DMS53 treated with DMSO at 0.1 percent for 48 hours (cell line): ENCODE results near the gene PCDHGA9.
"Not testable (repeated sequence)": the region's sequence is repeated elsewhere in the genome, so short reads cannot be mapped to it uniquely, and the experiment has no call there.

Source experiments
- DNase-seq: peaks from one replicate; lab custom pipeline; 2025; ENCODE audit not compliant: unreplicated experiment; lab: John Stamatoyannopoulos, UW

PCDHGA9 gene

DNA sequence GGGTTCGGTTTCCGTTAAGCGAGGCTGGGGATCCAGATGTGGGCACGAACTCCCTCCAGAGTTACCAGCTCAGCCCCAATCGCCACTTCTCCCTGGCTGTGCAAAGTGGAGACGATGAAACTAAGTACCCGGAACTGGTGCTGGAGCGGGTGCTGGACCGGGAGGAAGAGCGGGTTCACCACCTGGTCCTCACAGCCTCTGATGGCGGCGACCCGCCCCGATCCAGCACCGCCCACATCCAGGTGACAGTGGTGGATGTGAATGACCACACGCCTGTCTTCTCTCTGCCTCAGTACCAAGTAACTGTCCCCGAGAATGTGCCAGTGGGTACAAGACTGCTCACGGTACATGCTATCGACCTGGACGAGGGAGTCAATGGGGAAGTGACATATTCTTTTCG, 19.2 kb upstream of the PCDHGA9 start:
- DNase-seq, result no peak

DNA sequence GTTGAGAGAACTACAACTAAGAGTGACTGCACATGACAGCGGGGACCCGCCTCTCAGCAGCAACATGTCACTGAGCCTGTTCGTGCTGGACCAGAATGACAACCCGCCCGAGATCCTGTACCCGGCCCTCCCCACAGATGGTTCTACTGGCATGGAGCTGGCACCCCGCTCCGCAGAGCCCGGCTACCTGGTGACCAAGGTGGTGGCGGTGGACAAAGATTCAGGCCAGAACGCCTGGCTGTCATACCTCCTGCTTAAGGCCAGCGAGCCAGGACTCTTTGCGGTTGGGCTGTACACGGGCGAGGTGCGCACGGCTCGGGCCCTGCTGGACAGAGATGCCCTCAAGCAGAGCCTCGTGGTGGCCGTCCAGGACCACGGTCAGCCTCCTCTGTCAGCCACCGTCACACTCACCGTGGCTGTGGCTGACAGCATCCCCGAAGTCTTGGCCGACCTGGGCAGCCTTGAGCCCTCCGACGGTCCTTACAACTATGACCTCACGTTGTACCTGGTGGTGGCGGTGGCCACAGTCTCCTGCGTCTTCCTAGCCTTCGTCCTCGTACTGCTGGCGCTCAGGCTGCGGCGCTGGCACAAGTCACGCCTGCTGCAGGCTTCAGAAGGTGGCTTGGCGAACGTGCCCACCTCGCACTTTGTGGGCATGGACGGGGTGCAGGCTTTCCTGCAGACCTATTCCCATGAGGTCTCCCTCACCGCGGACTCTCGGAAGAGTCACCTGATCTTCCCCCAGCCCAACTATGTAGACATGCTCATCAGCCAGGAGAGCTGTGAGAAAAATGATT, 17.9 kb upstream of the PCDHGA9 start:
- no peak for DNase-seq

- peak; percentile 59 for DNase-seq
Measured at GRCh38 chr5:141387557-141388311, 14.8 kb upstream of the PCDHGA9 start, which contains the start of gene PCDHGB4. Gene PCDHGB4 (plus strand): TSS chr5:141387698. CDS start chr5:141387885, 187 bp downstream.

DNA sequence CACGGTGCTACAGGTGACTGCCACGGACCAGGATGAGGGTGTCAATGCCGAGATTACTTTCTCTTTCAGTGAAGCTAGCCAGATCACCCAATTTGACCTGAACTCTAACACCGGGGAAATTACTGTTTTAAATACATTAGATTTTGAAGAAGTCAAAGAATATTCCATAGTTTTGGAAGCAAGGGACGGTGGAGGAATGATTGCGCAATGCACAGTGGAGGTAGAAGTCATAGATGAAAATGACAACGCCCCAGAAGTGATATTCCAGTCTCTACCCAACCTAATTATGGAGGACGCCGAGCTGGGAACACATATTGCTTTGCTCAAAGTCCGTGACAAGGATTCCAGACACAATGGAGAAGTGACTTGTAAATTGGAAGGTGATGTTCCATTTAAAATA, 13.9 kb upstream of the PCDHGA9 start:
- DNase-seq, result no peak

- DNase-seq, result no peak
Measured at GRCh38 chr5:141389153-141390042, 13.2 kb upstream of the PCDHGA9 start.

DNA sequence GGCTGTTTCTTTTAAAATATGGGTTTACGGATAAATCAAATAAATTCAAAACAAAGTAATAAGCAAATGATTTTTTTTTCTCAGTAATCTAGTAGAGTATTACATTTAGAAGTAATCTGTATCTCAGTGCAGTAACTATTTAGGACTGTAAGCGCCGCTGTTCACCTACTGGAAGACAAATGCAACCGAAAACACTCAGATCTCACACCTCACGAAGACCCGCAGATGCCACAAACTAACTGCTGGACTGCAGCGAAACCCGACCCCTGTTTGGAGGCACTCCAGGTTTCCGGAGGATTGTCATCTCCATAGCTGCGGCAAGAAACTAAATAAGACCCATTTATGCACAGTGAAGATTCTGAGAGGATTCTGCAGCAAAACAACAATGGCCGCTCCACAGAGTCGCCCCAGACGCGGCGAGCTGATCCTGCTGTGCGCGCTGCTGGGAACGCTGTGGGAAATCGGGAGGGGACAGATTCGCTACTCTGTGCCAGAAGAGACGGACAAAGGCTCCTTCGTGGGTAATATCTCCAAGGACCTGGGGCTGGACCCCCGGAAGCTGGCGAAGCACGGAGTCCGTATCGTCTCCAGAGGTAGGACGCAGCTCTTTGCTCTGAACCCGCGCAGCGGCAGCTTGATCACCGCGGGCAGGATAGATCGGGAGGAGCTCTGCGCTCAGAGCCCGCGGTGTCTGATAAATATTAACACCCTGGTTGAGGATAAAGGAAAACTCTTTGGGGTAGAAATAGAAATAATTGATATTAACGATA, 10.0 kb upstream of the PCDHGA9 start, which contains the start of gene PCDHGA8:
PCDHGA8 (plus strand) TSS at position 205 of the 770 bp plus-strand sequence; CDS start at position 386, 181 bp downstream.
- DNase-seq, result no peak

GRCh38 chr5:141393267-141393666, 9.3 kb upstream of the PCDHGA9 start:
- no peak for DNase-seq

GRCh38 chr5:141394401-141395187, 8.0 kb upstream of the PCDHGA9 start:
- DNase-seq, result not testable (repeated sequence)

- not testable (repeated sequence) for DNase-seq
Measured at GRCh38 chr5:141397756-141398551, 4.6 kb upstream of the PCDHGA9 start, which contains the start of gene PCDHGB5. Gene PCDHGB5 (plus strand): TSS chr5:141397947. CDS start chr5:141398128, 181 bp downstream.

- no peak for DNase-seq
Measured at GRCh38 chr5:141398608-141399007, 4.0 kb upstream of the PCDHGA9 start.

- DNase-seq, result no peak
Measured at GRCh38 chr5:141399555-141400258, 2.9 kb upstream of the PCDHGA9 start.

DNA sequence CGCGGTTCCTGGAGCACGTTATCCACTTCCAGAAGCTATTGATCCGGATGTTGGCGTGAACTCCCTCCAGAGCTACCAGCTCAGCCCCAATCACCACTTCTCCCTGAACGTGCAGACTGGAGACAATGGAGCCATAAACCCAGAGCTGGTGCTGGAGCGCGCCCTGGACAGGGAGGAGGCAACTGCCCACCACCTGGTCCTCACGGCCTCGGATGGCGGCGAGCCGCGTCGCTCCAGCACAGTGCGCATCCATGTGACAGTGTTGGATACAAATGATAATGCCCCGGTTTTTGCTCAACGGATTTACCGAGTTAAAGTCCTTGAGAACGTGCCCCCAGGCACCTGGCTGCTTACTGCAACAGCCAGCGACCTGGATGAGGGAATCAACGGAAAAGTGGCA, 809 bp downstream of the PCDHGA9 start:
- DNase-seq, result no peak

GRCh38 chr5:141407790-141408505, 5.4 kb downstream of the PCDHGA9 start, which contains the start of gene PCDHGB6:
Gene PCDHGB6 (plus strand): TSS chr5:141408021. CDS start chr5:141408203, 182 bp downstream.
- DNase-seq, result peak; percentile 13

GRCh38 chr5:141409598-141410306, 7.2 kb downstream of the PCDHGA9 start:
- DNase-seq, result no peak

- DNase-seq, result no peak
Measured at GRCh38 chr5:141411575-141411974, 9.0 kb downstream of the PCDHGA9 start.

DNA sequence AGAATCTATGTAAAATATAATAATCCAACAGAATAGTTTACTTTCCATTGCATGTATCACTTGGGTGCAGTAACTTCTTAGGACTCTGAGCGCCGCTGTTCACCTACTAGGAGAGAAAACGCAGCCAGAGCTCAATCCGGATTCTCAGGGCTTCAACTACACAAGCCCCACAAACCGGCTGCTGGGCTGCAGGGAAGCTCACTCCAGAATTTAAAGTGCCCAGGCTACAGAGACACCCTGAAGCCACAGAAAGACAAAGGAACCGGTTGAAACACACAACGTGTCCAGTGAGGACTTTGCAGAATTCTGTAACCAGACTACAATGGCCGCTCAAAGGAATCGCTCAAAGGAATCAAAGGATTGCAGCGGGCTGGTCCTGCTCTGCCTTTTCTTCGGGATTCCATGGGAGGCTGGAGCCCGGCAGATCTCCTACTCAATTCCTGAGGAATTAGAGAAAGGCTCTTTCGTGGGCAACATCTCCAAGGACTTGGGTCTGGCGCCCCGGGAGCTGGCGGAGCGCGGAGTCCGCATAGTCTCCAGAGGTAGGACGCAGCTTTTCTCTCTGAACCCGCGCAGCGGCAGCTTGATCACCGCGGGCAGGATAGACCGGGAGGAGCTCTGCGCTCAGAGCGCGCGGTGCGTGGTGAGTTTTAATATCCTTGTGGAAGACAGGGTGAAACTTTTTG, 10.4 kb downstream of the PCDHGA9 start, which contains the start of gene PCDHGA10:
PCDHGA10 (plus strand) TSS at position 134 of the 686 bp plus-strand sequence; CDS start at position 323, 189 bp downstream.
- peak; percentile 49 for DNase-seq
